HG03025 (cell line): ENCODE measurements around the gene RPH3AL.
"Not testable (repeated sequence)": the region's sequence is repeated elsewhere in the genome, so short reads cannot be mapped to it uniquely, and the experiment has no call there.

Experiments
- ATAC-seq: cut with Tn5 transposase; IDR thresholded peaks from one replicate; pipeline ENCODE4 v1.9.1; 2021; ENCODE audit warnings: mild to moderate bottlenecking, moderate library complexity; ENCODE audit not compliant: unreplicated experiment, low FRiP score

The RPH3AL gene

GRCh38 chr17:285751-286422 lies 66.7 kb downstream of the RPH3AL start:
- no peak for ATAC-seq

DNA sequence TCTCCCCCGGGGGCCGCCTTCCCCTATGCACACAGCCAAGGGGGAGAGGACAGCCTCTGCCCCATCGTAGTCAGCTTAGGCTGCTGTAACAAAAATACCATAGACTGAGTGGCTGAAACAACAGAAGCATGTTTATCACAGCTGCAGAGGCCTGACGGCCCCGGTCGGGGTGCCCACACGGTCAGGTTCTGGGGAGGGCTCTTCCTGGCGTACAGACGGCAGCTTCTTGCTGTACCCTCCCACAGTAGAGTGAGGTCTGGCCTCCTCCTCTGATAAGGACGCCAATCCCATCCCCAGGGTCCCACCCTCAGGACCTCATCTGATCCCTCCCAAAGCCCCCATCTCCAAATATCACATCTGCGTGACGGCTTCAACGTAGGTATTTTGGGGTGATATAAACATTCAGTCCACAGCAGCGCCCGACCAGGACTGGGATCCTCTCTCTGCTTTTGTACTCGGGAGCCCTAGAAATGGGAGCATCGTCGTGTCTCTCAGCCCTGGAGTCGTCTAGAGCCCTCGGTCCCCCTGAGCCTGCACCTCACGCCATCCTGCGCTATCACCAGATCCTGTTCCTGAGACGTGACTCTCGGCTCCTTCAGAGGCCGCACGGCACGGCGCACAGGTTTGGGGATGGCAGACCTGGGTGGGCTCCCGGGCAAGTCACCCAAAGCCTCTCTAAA lies 67.8 kb downstream of the RPH3AL start:
- no peak for ATAC-seq

DNA sequence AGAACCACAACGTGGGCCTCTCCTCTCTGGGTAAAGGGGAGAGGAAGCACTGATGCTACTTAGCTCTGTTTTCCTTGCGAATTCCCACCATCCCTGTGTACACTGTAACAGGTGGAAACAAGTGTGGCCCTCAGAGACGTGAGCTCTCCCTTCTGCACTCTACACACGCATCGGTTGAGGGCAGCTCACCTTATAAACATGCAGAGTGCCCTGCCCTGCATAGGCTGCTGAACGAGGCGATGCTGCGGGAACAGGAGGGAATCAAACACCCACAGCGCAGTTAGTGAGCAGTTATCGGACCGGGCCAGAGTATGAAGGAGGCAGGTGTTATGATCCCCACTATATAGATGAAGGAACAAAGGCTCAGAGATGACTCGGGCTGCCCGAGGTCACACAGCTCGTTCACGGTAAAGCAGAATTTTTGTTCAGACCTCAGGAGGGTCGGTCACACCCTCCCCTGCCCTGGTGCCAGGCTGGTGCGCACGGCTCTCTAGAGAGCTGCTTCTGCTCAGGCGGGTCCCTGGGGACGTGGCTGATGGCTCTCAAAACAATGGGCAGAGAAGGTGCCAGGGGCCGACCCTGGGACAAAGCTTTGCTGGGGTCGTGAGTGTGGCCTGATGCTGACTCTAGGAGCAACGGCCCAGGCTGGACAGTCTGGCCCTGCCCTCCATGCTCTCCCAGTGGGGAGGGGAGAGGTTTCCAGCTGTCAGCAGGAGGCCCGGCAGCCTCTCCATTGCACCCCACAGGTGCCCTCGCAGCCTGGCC lies 68.5 kb downstream of the RPH3AL start:
- ATAC-seq, result no peak

GRCh38 chr17:282912-283882 lies 69.4 kb downstream of the RPH3AL start:
- no peak for ATAC-seq

GRCh38 chr17:282000-282911 lies 70.4 kb downstream of the RPH3AL start:
- ATAC-seq, result no peak

DNA sequence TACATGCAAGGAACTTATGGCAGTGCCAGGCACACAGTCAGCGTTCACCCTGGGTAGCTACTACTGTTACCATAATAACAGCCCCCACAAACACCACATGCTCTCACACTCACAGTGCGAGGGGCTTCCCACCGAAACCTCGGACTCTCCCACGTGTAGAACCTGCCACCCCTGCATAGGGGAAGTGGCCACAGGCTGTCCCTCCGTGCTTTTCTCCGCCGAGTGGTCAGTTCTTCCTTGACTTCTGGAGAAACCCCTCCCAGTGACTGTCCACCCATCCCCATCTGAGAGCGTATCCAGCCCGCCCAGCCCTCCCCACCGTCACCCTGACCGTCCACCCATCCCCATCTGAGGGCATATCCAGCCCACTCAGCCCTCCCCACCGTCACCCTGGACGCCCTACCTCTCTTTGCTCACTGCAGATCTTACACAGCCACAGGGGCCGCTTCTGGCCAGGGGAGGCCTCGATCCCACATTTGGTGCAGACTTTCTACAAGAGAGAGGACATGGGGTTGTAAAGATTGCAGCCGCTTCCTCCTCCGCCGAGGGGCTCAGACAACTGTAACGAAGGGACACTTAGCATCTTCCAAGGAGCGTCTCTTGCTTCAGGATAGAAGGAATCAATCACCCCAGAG lies 71.1 kb downstream of the RPH3AL start:
- no peak for ATAC-seq

- ATAC-seq, result no peak
These were observed 71.7 kb downstream of the RPH3AL start for GRCh38 chr17:280901-281300.

GRCh38 chr17:280216-280615 lies 72.4 kb downstream of the RPH3AL start:
- no peak for ATAC-seq

- ATAC-seq, result no peak
These were observed 72.8 kb downstream of the RPH3AL start for GRCh38 chr17:279776-280175.

- ATAC-seq, result no peak
These were observed 73.3 kb downstream of the RPH3AL start for GRCh38 chr17:279331-279730.

DNA sequence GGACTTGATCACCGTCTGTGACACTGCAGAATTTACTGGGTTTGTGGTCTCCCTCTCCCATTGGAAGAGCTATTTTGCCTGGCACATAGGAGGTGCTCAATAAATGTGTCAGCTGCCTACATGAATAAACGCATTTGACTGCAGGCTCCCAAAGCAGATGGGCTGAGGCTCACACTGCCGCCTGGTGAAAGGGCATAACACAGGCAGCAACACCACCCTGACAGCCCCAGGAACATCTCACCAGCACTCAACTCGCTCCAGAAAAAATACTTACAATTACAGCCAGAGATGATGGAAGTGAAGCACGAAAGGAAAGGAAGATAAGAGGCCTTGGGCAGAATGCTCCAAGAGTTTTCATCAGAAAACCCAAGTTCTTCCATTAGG lies 73.9 kb downstream of the RPH3AL start:
- no peak for ATAC-seq

GRCh38 chr17:278055-278675 lies 74.4 kb downstream of the RPH3AL start:
- no peak for ATAC-seq

GRCh38 chr17:274902-275301 lies 77.7 kb downstream of the RPH3AL start:
- ATAC-seq, result no peak

GRCh38 chr17:273981-274832 lies 78.4 kb downstream of the RPH3AL start:
- ATAC-seq, result no peak

GRCh38 chr17:272856-273255 lies 79.8 kb downstream of the RPH3AL start:
- ATAC-seq, result not testable (repeated sequence)

DNA sequence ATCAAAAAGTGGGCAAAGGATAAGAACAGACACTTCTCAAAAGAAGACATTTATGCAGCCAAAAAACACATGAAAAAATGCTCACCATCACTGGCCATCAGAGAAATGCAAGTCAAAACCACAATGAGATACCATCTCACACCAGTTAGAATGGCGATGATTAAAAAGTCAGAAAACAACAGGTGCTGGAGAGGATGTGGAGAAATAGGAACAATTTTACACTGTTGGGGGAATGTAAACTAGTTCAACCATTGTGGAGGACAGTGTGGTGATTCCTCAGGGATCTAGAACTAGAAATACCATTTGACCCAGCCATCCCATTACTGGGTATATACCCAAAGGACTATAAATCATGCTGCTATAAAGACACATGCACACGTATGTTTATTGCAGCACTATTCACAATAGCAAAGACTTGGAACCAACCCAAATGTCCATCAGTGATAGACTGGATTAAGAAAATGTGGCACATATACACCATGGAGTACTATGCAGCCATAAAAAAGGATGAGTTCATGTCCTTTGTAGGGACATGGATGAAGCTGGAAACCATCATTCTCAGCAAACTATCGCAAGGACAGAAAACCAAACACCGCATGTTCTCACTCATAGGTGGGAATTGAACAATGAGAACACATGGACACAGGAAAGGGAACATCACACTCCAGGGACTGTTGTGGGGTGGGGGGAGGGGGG lies 80.5 kb downstream of the RPH3AL start:
- ATAC-seq, result not testable (repeated sequence)
